Activated CD4-positive, alpha-beta memory T cell treated with anti-CD3 and anti-CD28 coated beads, Interleukin-2, amount 10 ng/mL, durations not matched to agents 7 days and 5 days (primary cell): ENCODE measurements around the gene C5orf58. TPM values are rescaled to one million over a fixed set of nuclear protein-coding genes. Genes with fewer than 3 reads are reported as not detected.

Experiments
- CTCF ChIA-PET: fragments of 350-600 bp; sonication (Branson Sonifier 250); formaldehyde crosslinking; loops from one replicate; lab custom pipeline; 2021; ENCODE audit warnings: antibody characterized with exemption, inconsistent platforms; lab: Charles Lee
- POLR2A ChIA-PET: fragments of 350-600 bp; sonication (Branson Sonifier 250); formaldehyde crosslinking; loops from one replicate; lab custom pipeline; 2021; ENCODE audit warnings: antibody characterized with exemption; lab: Charles Lee
- DNase-seq: peaks from one replicate; pipeline ENCODE4 v3.0.0-alpha.2; 2020
- H3K27ac Mint-ChIP-seq: one replicate; pipeline ENCODE4 v1.8.0; 2021; ENCODE audit warnings: mild to moderate bottlenecking, mixed read lengths
- H3K27me3 Mint-ChIP-seq: one replicate; pipeline ENCODE4 v1.8.0; 2021; ENCODE audit warnings: mixed read lengths
- H3K36me3 Mint-ChIP-seq: one replicate; pipeline ENCODE4 v1.8.0; 2021; ENCODE audit warnings: low read depth, mixed read lengths
- H3K4me1 Mint-ChIP-seq: one replicate; pipeline ENCODE4 v1.8.0; 2021; ENCODE audit warnings: mixed read lengths
- H3K4me3 Mint-ChIP-seq: one replicate; pipeline ENCODE4 v1.8.0; 2021; ENCODE audit warnings: mild to moderate bottlenecking, mixed read lengths
- H3K9me3 Mint-ChIP-seq: one replicate; pipeline ENCODE4 v1.8.0; 2021; ENCODE audit warnings: mixed read lengths
- total RNA-seq, 2 experiments: library from RNA; stranded (reverse); gene quantifications; one replicate each; pipeline ENCODE4 v1.2.3, GENCODE V29; 2021

Gene C5orf58
- total RNA-seq, 2 experiments from 2014 or later: not detected

DNA sequence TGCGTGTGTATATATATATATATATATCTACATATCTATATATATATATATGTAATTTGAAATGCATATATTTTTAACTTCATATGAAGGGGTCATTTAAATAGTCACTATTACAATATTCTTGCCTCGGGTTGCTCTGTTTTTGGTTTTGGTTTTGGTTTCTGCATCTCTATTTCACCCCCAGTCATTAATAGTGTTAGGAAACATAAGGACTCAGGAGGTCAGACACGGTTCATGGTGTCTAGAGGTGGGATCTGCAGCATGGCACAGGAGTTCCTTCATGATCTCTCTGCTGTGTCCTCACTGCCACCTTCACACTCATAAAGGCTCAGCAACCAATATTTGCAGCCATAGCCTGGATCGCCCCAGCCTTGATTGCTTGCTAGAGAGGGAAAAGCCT is 16.6 kb downstream of the C5orf58 start:
- ChIA-PET POLR2A (interaction anchor here (0.6 to 2.1 kb wide), 3 partner anchors 10 to 64 kb away, joined by 3 to 7 read pairs (median 3); no protein-coding TSS in a partner anchor), CTCF (interaction anchor here (1.4 kb wide), 1 partner anchor 23 kb away, joined by 3 read pairs; no protein-coding TSS in a partner anchor)
- H3K4me1 Mint-ChIP-seq: peaks cover 33% of the 10 kb centered on the region
- no peak overlapping the region for H3K4me3 Mint-ChIP-seq
- peaks cover 91% of the 10 kb centered on the region for H3K36me3 Mint-ChIP-seq
- H3K9me3 Mint-ChIP-seq: peaks cover 9% of the 10 kb centered on the region
- DNase-seq: no peak
- no peak overlapping the region for H3K27ac Mint-ChIP-seq
- H3K27me3 Mint-ChIP-seq: no peaks in the 10 kb centered on the region

DNA sequence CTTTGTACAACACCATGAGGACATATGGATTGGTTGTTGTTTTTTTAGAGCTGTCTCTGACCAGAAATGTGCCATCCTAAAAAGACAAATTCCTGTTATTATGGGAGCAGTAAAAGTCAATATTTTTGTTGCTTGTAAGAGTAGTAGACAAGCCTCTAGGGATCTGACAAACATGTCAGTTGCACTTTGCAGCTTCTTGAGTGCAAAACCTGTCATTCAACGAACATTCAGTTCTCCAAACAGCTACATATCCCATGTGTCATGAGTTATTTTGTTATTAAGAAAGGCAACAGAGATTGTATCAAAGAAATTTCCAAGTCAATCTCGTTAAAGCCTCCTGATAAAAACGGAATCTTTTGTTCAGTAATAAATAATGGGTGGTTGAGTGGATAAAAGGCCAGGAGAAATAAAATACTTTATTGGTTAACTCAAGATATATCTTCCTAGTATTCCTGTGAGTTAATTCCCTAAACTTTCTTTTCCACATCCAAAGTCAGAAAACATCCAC is 18.1 kb downstream of the C5orf58 start:
- Mint-ChIP-seq H3K4me3 (no peak overlapping the region), H3K27me3 (no peaks in the 10 kb centered on the region), H3K4me1 (peaks cover 46% of the 10 kb centered on the region), H3K9me3 (peaks cover 5% of the 10 kb centered on the region), H3K36me3 (peaks cover 96% of the 10 kb centered on the region), H3K27ac (no peak overlapping the region)
- ChIA-PET POLR2A (interaction anchor here (2.1 to 3.1 kb wide), 2 partner anchors 16 to 83 kb away, joined by 7 to 8 read pairs; no protein-coding TSS in a partner anchor), CTCF (interaction anchor here (1.4 kb wide), 1 partner anchor 25 kb away, joined by 3 read pairs; no protein-coding TSS in a partner anchor)
- DNase-seq: no peak

DNA sequence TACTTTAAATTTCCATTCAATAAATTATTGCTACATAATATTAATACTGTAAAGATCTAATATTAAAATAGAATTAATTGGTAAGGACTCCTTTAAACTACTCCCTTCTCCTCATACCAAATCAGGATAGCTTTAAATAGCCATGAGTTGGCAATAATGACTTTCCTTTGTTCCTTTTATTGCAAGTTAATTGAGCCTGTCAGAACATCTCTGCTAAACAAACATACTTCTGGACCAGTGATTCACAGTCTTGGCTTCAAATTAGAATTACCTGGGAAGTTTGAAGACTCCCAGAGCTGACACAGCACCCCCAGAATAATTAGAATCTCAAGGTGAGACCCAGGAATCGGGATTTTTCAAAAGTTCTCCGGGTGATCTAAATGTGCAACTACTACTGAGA is 18.7 kb downstream of the C5orf58 start:
- H3K27me3 Mint-ChIP-seq: no peaks in the 10 kb centered on the region
- H3K4me1 Mint-ChIP-seq: peaks cover 52% of the 10 kb centered on the region
- no peak overlapping the region for H3K4me3 Mint-ChIP-seq
- ChIA-PET POLR2A (interaction anchor here (0.7 to 3.1 kb wide), 4 partner anchors 24 to 82 kb away, joined by 3 to 8 read pairs (median 3); no protein-coding TSS in a partner anchor), CTCF (interaction anchor here (0.9 kb wide), 1 partner anchor 88 kb away, joined by 4 read pairs; no protein-coding TSS in a partner anchor)
- H3K36me3 Mint-ChIP-seq: peaks cover 96% of the 10 kb centered on the region
- no peak overlapping the region for H3K27ac Mint-ChIP-seq
- peaks cover 2% of the 10 kb centered on the region for H3K9me3 Mint-ChIP-seq
- DNase-seq: no peak

DNA sequence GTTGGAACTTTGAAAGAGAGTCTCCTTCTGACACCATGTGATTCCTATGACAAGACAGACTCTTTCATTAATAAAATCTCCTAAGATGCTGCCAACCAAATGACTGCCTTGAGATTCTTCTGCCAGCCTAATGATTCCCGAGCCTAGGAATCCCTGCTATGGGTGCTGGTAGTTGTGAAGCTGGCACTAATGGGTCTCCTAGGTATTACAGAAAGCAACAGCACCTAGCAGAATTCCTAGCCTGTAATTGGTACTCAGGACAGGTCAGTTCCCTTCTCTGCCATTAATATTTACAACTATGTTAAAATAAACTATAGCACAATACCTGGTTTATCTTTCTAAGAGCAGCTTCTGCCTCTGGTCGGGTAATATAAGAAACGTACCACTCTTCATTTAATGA is 19.3 kb downstream of the C5orf58 start:
- POLR2A ChIA-PET: interaction anchor here (0.7 to 3.1 kb wide), 4 partner anchors 24 to 82 kb away, joined by 3 to 8 read pairs (median 3); no protein-coding TSS in a partner anchor
- H3K27ac Mint-ChIP-seq: no peak overlapping the region

DNA sequence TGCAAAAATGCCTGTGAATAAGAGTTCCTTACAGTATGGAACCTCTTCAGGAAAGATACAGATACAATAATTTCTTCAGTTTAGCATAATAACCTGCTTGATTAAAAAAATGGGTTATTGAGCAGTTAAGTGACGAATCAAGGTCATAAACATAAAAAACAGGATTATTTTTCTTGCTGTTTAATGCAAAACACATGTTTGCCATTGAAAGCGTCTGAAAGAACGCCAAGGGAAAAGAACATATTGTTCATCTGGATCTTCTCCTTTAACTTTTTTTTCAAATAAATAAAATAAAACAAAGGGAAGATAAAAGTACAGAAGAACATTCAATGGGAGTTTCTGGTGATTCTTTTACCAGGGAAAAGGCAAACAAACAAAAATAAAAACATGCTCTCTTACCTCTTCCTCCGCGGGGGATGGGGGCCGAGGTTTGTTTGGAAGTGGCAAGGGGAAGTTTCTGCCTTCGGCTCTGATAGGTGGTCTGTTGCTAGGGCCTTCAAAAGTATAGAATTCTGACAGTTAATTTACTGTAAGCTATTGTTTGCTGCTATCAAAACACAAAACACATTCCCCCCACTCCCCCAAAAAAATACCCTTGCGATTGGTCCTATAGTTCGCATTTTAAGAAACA is 20.1 kb downstream of the C5orf58 start:
- CTCF ChIA-PET: interaction anchor here (1.5 to 2.1 kb wide), 2 partner anchors 14 to 27 kb away, joined by 3 to 8 read pairs; no protein-coding TSS in a partner anchor
- H3K9me3 Mint-ChIP-seq: no peaks in the 10 kb centered on the region
- H3K27me3 Mint-ChIP-seq: no peaks in the 10 kb centered on the region
- peaks cover 96% of the 10 kb centered on the region for H3K36me3 Mint-ChIP-seq
- peaks cover 66% of the 10 kb centered on the region for H3K4me1 Mint-ChIP-seq
- DNase-seq: no peak
- H3K27ac Mint-ChIP-seq: no peak overlapping the region
- H3K4me3 Mint-ChIP-seq: no peak overlapping the region
- POLR2A ChIA-PET: interaction anchor here (3.1 kb wide), 1 partner anchor 81 kb away, joined by 8 read pairs; no protein-coding TSS in a partner anchor

More for the DNA sequence above, 19.3 kb downstream of the C5orf58 start:
- Mint-ChIP-seq H3K9me3 (no peaks in the 10 kb centered on the region), H3K36me3 (peaks cover 96% of the 10 kb centered on the region), H3K27me3 (no peaks in the 10 kb centered on the region), H3K4me1 (peaks cover 59% of the 10 kb centered on the region), H3K4me3 (no peak overlapping the region)
- CTCF ChIA-PET: interaction anchor here (0.8 to 2.1 kb wide), 4 partner anchors 10 to 87 kb away, joined by 3 to 8 read pairs (median 4); no protein-coding TSS in a partner anchor
- no peak for DNase-seq

DNA sequence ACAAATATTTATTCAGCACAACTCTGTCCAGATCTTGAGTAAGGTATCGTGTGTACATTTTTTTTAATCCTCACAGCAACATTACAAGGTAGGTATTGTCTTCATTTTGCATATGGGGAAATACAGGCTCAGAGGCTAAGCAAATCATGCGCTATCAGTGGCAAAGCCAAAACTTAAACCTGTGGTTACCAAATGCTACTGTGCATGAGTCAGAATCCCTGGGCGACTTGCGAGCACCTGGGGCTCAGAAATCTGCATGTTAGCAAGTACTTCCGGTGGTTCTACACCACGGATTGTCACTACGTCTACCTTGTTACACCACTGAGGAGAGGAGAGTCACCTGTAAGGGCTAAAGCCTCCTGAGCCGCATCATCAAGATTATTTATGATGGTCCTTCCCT is 21.3 kb downstream of the C5orf58 start:
- no peaks in the 10 kb centered on the region for H3K9me3 Mint-ChIP-seq
- H3K27ac Mint-ChIP-seq: peak overlapping the region; percentile 71
- CTCF ChIA-PET: interaction anchor here (0.7 to 2.1 kb wide), 3 partner anchors 13 to 85 kb away, joined by 4 to 8 read pairs (median 4); no protein-coding TSS in a partner anchor
- H3K4me3 Mint-ChIP-seq: no peak overlapping the region
- H3K4me1 Mint-ChIP-seq: peaks cover 70% of the 10 kb centered on the region
- peak; percentile 76 for DNase-seq
- POLR2A ChIA-PET: interaction anchor here (0.6 to 1.4 kb wide), 4 partner anchors 13 to 77 kb away, joined by 3 to 4 read pairs (median 3); no protein-coding TSS in a partner anchor
- no peaks in the 10 kb centered on the region for H3K27me3 Mint-ChIP-seq
- peaks cover 96% of the 10 kb centered on the region for H3K36me3 Mint-ChIP-seq

DNA sequence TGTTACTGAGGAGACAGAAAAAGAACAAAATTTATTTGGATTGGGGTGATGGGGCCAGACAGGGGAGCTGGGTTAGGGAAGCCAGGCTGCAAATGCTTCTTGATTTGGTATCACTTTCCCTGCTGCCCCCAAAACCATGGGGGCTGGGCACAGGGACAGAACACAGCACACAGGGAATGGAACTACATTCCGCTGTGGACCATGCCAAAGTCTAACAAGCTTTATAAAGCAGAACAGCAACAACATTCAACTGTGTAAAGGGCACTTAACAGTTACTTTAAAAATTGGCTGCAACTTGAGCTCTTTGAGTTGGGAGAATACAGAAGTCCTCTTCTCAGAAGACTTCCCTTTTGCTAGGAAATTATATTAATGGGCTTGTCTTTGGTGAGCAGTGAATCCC is 23.8 kb downstream of the C5orf58 start:
- DNase-seq: no peak
- CTCF ChIA-PET: no interaction called here
- no peaks in the 10 kb centered on the region for H3K9me3 Mint-ChIP-seq
- H3K4me1 Mint-ChIP-seq: peaks cover 73% of the 10 kb centered on the region
- POLR2A ChIA-PET: interaction anchor here (0.7 to 7.3 kb wide), 5 partner anchors 10 to 74 kb away, joined by 3 to 70 read pairs (median 3); partner anchors contain the start of gene LCP2
- no peak overlapping the region for H3K4me3 Mint-ChIP-seq
- peaks cover 96% of the 10 kb centered on the region for H3K36me3 Mint-ChIP-seq
- H3K27ac Mint-ChIP-seq: peak overlapping the region; percentile 68
- no peaks in the 10 kb centered on the region for H3K27me3 Mint-ChIP-seq

DNA sequence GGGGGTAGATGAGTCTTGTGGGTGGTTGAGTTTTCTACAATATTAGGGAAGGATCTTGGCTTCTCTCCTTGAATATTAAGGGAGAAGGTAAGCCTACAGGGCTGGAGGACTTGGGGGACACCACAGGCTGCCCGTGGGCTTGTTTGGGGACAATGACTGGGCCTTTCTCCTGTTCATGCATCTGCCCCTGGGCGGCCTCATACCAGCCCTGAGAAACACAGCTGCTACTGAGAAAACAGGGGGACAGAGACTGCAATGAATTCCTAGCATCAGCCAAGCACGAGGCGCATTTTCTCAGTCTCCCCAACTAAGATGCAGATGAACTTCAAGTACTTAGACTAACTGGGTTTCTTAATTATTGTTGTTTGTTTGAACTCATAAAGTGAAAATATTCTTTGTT is 24.6 kb downstream of the C5orf58 start:
- Mint-ChIP-seq H3K36me3 (peaks cover 96% of the 10 kb centered on the region), H3K4me3 (no peak overlapping the region), H3K27me3 (no peaks in the 10 kb centered on the region), H3K9me3 (no peaks in the 10 kb centered on the region), H3K27ac (peak overlapping the region; percentile 45), H3K4me1 (peaks cover 79% of the 10 kb centered on the region)
- no peak for DNase-seq
- ChIA-PET POLR2A (interaction anchor here (1.0 to 7.3 kb wide), 6 partner anchors 9 to 77 kb away, joined by 3 to 70 read pairs (median 4); partner anchors contain the start of gene LCP2), CTCF (interaction anchor here (1.0 to 2.6 kb wide), 3 partner anchors 10 to 81 kb away, joined by 4 to 10 read pairs (median 6); no protein-coding TSS in a partner anchor)

DNA sequence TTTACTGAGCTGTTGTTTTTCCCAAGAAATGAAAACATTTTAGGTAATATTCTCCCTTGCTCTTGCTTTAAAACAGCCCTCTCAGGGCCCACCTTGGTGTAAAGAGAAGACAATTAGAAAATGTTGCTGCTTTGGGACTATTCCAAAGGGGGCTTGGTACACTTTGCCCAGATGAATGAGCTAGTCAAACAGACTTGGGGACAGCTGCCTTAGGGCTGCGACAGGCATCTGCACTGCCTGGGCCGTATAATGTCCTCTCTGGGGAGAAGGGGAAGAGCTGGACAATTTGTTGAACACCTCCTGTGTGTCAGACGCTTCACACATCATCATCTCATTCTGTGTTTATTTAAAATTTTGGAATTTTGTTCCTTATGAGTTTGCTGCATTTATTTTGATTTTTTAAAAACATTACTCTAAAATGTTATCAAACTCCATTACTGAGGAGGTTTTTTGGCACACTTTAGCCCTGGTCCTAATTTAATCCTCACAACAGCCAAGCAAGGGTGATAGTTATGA is 28.8 kb downstream of the C5orf58 start:
- POLR2A ChIA-PET: interaction anchor here (0.8 to 7.3 kb wide), 9 partner anchors 9 to 78 kb away, joined by 3 to 70 read pairs (median 10); partner anchors contain the start of gene LCP2
- Mint-ChIP-seq H3K27ac (peak overlapping the region; percentile 95), H3K36me3 (peaks cover 93% of the 10 kb centered on the region), H3K9me3 (no peaks in the 10 kb centered on the region), H3K27me3 (no peaks in the 10 kb centered on the region), H3K4me3 (peak overlapping the region; percentile 25), H3K4me1 (peaks cover 84% of the 10 kb centered on the region)
- CTCF ChIA-PET: interaction anchor here (0.7 to 2.7 kb wide), 12 partner anchors 9 to 86 kb away, joined by 3 to 20 read pairs (median 4); partner anchors contain the start of gene LCP2
- DNase-seq: no peak

DNA sequence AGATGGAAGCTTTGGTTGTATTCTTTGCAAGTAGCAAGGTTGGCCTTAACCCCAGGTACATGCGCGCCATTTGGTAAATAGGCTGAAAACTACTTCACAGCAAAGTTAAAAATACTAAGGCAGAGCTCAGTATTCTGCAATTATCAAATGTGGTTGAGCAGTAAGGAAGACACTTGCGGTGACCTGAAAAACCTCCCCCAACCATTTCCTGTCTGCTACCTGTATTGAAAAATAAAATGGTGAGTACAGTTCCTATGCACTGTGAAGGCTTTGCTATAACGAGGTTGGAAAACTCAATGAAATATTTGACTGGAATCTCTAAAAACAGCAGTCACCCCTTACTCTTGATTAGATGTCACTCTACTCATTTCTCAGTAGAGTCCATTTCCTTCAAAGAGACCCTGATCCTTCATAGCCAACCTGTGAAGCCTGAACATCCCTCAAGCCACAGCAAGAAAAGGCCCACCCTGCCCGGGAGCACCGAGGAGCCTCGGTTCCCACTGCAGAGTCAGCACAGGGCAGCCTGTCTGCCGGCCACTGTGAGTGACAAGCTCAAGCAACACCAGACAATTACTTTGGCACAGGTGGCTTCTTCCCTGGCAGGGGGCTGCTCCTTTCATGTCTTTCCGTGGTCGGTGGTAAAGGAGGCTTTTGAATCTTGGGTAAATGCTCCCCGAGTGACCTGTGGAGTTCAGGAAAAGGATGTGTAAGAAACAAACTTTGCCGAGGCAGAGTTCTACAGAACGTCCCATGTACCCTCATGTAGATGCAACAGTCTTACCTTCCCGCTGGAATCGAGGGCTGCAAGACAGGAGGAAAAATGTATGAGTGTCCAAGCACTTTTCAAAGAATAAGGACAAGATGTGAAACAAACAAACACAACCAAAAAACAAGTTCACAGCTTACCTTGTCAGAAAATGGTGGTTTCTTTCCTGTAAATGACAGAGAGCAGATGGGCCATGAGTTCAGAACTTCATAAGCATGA is 29.6 kb downstream of the C5orf58 start:
- no peaks in the 10 kb centered on the region for H3K27me3 Mint-ChIP-seq
- peaks cover 93% of the 10 kb centered on the region for H3K36me3 Mint-ChIP-seq
- peaks cover 84% of the 10 kb centered on the region for H3K4me1 Mint-ChIP-seq
- H3K4me3 Mint-ChIP-seq: peak overlapping the region; percentile 53
- POLR2A ChIA-PET: interaction anchor here (0.8 to 7.3 kb wide), 10 partner anchors 8 to 77 kb away, joined by 3 to 70 read pairs (median 8); partner anchors contain the start of gene LCP2
- H3K27ac Mint-ChIP-seq: peak overlapping the region; percentile 95
- CTCF ChIA-PET: interaction anchor here (0.6 to 2.7 kb wide), 13 partner anchors 10 to 85 kb away, joined by 3 to 20 read pairs (median 4); partner anchors contain the start of gene LCP2
- H3K9me3 Mint-ChIP-seq: no peaks in the 10 kb centered on the region
- peak; percentile 72 for DNase-seq

DNA sequence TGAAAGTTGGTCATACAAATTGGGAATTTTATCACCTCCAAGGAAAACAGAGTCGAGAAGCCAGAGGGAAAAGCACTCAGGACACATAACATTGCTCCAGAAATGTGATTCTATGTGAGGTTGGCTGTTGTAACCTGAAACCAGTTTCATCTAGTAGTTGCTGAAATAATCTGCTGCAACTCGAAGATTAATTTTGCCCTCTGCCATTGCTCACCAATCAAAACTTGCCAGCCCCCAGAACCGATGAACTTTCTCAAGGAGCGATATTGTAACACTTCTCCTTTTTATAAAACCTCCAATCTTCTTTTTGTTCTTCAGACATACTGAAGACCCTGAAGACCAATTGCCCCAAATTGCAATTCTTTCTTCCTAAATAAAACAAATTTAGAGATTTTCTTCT is 31.1 kb downstream of the C5orf58 start:
- Mint-ChIP-seq H3K4me3 (no peak overlapping the region), H3K4me1 (peaks cover 90% of the 10 kb centered on the region), H3K9me3 (no peaks in the 10 kb centered on the region), H3K36me3 (peaks cover 91% of the 10 kb centered on the region), H3K27ac (peak overlapping the region; percentile 95), H3K27me3 (no peaks in the 10 kb centered on the region)
- ChIA-PET POLR2A (interaction anchor here (26.6 kb wide), 1 partner anchor 27 kb away, joined by 1149 read pairs; the partner anchor contains the start of gene LCP2), CTCF (interaction anchor here (5.9 kb wide), 1 partner anchor 70 kb away, joined by 64 read pairs; no protein-coding TSS in a partner anchor)
- no peak for DNase-seq
